GM12878 (cell line): ENCODE data around the gene B4GALT7. TPM values are rescaled to one million over a fixed set of nuclear protein-coding genes. Genes with fewer than 3 reads are reported as not detected.

ENCODE experiments used
- ATAC-seq: fragments of 200-7000 bp; cut with Tn5 transposase; 3 replicates; pipeline ENCODE4 v1.9.1; 2020; ENCODE audit warnings: mild to moderate bottlenecking, moderate library complexity
- BruUV-seq: library from RNA; stranded (reverse); fragments of 400-500 nt; replicated peaks from 2 replicates; lab custom pipeline; 2021; lab: Mats Ljungman, UMichigan
- CTCF ChIA-PET: fragments of 300-600 bp; sonication (Branson Sonifier 250); formaldehyde crosslinking; extraction: SDS; loops from one replicate; lab custom pipeline; 2021; ENCODE audit warnings: inconsistent platforms; lab: Yijun Ruan, JAX
- POLR2A ChIA-PET: fragments of 350-600 bp; formaldehyde crosslinking; extraction: SDS; loops from one replicate; lab custom pipeline; 2021; ENCODE audit warnings: inconsistent platforms; lab: Charles Lee
- RAD21 ChIA-PET: fragments of 300-600 bp; sonication (Branson Sonifier 250); formaldehyde crosslinking; loops from one replicate; lab custom pipeline; 2023; ENCODE audit warnings: antibody characterized with exemption; ENCODE audit not compliant: unreplicated experiment; lab: Charles Lee
- SMC1A ChIA-PET: fragments of 300-600 bp; sonication (Branson Sonifier 250); formaldehyde crosslinking; loops from one replicate; lab custom pipeline; 2023; ENCODE audit not compliant: unreplicated experiment, uncharacterized antibody; lab: Charles Lee
- DNase-seq: peaks from one replicate; pipeline ENCODE4 v3.0.0-alpha.2; 2011; ENCODE audit warnings: low read depth, low spot score
- FAIRE-seq: peaks from 3 replicates; lab custom pipeline; 2011; peaks lifted over from hg19 to GRCh38; lab: Jason Lieb, UNC
- H2AFZ ChIP-seq: 2 replicates; pipeline ENCODE4 v1.6.0; 2011; ENCODE audit warnings: low read depth, low read length, control low read depth; ENCODE audit not compliant: control insufficient read depth
- H3K27ac ChIP-seq: 2 replicates; pipeline ENCODE4 v1.5.1; 2011; ENCODE audit warnings: control low read depth; ENCODE audit not compliant: control insufficient read depth, insufficient read depth
- H3K27me3 ChIP-seq, 2 experiments: replicated peaks in 1 of 2; 2 replicates each; pipeline versions ENCODE4 v1.6.0 to v1.6.1; 2011; ENCODE audit warnings: low read length in 1 of 2; ENCODE audit not compliant: control insufficient read depth in 2 of 2, insufficient read depth in 2 of 2
- H3K36me3 ChIP-seq, 2 experiments: 2 replicates each; pipeline ENCODE4 v1.5.1; 2011; ENCODE audit warnings: low read length in 1 of 2; ENCODE audit not compliant: control insufficient read depth in 2 of 2, insufficient read depth in 2 of 2
- H3K4me1 ChIP-seq: 2 replicates; pipeline ENCODE4 v1.6.1; 2011; ENCODE audit warnings: mild to moderate bottlenecking, low read length, moderate library complexity, mixed read lengths; ENCODE audit not compliant: control insufficient read depth, insufficient read depth
- H3K4me2 ChIP-seq: 2 replicates; pipeline ENCODE4 v1.6.0; 2011; ENCODE audit warnings: control low read depth; ENCODE audit not compliant: control insufficient read depth, insufficient read depth
- H3K4me3 ChIP-seq: fragments of 200-600 bp; sonication (generic); 2 replicates; pipeline ENCODE4 v1.5.1; 2016
- H3K79me2 ChIP-seq: 2 replicates; pipeline ENCODE4 v1.6.0; 2011; ENCODE audit warnings: low read length; ENCODE audit not compliant: control insufficient read depth, insufficient read depth
- H3K9ac ChIP-seq: 2 replicates; pipeline ENCODE4 v1.8.0; 2011; ENCODE audit warnings: low read length, control low read depth, mixed read lengths; ENCODE audit not compliant: control insufficient read depth, insufficient read depth
- H3K9me3 ChIP-seq: replicated peaks from 3 replicates; pipeline ENCODE4 v1.5.1; 2011; ENCODE audit warnings: mild to moderate bottlenecking, low read length; ENCODE audit not compliant: control insufficient read depth, insufficient read depth
- H4K20me1 ChIP-seq: 2 replicates; pipeline ENCODE4 v1.6.0; 2011; ENCODE audit not compliant: control insufficient read depth, insufficient read depth
- ETV6 ChIP-seq, 2 experiments: fragments of 450-650 bp in 1 of 2; IDR thresholded peaks in 1 of 2; conservative IDR thresholded peaks in 1 of 2; 2 replicates each; pipeline ENCODE4 v1.6.1; 2014; ENCODE audit warnings: antibody characterized with exemption in 1 of 2, borderline replicate concordance in 1 of 2, low read depth in 1 of 2, mild to moderate bottlenecking in 1 of 2, moderate library complexity in 1 of 2
- EZH2 ChIP-seq: IDR thresholded peaks from 2 replicates; pipeline ENCODE4 v1.6.1; 2012; ENCODE audit warnings: low read depth, mild to moderate bottlenecking, control low read depth, inconsistent platforms, low read length, borderline replicate concordance; ENCODE audit not compliant: control insufficient read depth
- ZNF24 ChIP-seq: fragments of 450-650 bp; IDR thresholded peaks from 2 replicates; pipeline ENCODE4 v1.6.1; 2017; ENCODE audit warnings: antibody characterized with exemption, mild to moderate bottlenecking
- WGBS: methylation state at CpG from one replicate; pipeline ENCODE4 v1.1.6; 2016; ENCODE audit warnings: low lambda C conversion rate; ENCODE audit not compliant: insufficient replicate concordance, insufficient coverage; ENCODE audit errors: missing lambda C conversion rate; 5-methylcytosine and 5-hydroxymethylcytosine counted together
- in situ Hi-C: fragments of 300-500 bp; cut with MboI; formaldehyde crosslinking; loops from 9 replicates; pipeline ENCODE4 v1.14.3; 2018; ENCODE audit warnings: mixed read lengths
- intact Hi-C: fragments of 100-400 bp; cut with micrococcal nuclease; formaldehyde crosslinking; loops from one replicate; pipeline ENCODE4 v1.14.2; 2022; ENCODE audit not compliant: unreplicated experiment
- polyA plus RNA-seq, 11 experiments: library from polyadenylated mRNA; depleted of rRNA in 4 of 11; unstranded in 6 of 11; stranded (reverse) in 5 of 11; fragments of >200 nt; fragmentation: Nextera tagmentation in 4 of 11; fragmentation: Illumina TruSeq in 1 of 11; extraction: Ambion mirVana in 4 of 11; extraction: Trizol in 1 of 11; gene quantifications; 1 replicate in 1 of 11; 2 replicates in 10 of 11; pipeline versions ENCODE4 v1.2.1 to v1.2.3, GENCODE V29; 2011 to 2016; ENCODE audit warnings: inconsistent platforms in 2 of 11, missing spikeins in 2 of 11, low read depth in 1 of 11
- total RNA-seq, 4 experiments: library from RNA; depleted of rRNA in 3 of 4; stranded (reverse); fragments of >200 nt in 3 of 4; fragmentation: Illumina TruSeq in 1 of 4; extraction: Trizol in 1 of 4; gene quantifications; 2 replicates each; pipeline versions ENCODE4 v1.2.1 to v1.2.3, GENCODE V29; 2013 to 2021

Gene B4GALT7
- total and polyA plus RNA-seq, 10 of the 15 experiments (the other 5 are each of a cell fraction or from before 2014, with no cell fraction given) = 0.34 to 27.3 (median 16.4) TPM

DNA sequence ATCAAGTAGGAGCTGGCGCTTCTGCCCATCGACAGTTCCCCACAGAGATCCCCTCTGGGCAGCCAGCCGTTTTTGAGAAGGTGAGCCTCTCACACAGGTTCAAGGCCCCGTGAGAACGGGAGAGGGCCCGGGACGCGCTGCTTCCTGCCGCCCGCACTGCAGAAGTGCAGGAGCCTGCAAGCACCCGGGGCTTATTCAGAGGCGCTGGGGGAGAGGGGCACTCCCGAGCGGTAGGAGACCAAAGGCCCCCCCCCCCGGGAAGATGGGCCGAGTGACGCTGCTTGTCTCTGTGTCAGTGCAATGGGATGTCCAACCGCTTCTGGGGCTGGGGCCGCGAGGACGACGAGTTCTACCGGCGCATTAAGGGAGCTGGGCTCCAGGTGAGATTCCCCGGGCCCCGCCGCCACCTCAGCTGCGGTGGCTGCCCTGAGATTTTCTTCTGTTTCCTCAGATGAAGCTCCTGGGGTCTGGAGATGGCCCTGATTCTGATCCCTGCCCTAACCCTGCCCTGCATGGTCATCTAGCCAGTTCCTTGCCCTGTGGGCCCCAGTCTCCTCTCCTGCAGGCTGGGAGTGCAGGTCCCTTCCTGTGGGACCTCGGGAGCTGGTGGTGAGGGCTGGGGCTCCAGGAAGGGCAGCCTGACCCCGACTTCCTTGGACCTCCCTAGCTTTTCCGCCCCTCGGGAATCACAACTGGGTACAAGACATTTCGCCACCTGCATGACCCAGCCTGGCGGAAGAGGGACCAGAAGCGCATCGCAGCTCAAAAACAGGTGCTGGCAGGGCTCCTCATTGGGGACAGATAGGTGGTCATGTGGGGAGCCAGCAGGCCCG is 8.5 kb downstream of the B4GALT7 start:
- ATAC-seq = no peak
- no peak for FAIRE-seq
- SMC1A ChIA-PET = no interaction called here
- no peaks in the 10 kb centered on the region for H3K9me3 ChIP-seq
- H3K4me1 ChIP-seq = no peaks in the 10 kb centered on the region
- intact Hi-C loops (no loop called here), in situ Hi-C loops (loop anchor here (10.0 to 25.0 kb wide), 3 partner anchors 456 to 1571 kb away; no protein-coding TSS in a partner anchor)
- TF ChIP-seq ZNF24 (no peak), EZH2 (no peak), ETV6 (conservative IDR thresholded peaks at IDR 0.05 in 1 of 2, IDR thresholded peaks at IDR 0.05 in 1 of 2; ENCODE audit: borderline replicate concordance in 1 of 2, low read depth in 1 of 2) (no peak)
- RAD21 ChIA-PET = no interaction called here
- BruUV-seq = no TSS peak
- no peak overlapping the region for H3K4me3 ChIP-seq
- no peak overlapping the region for H3K4me2 ChIP-seq
- CTCF ChIA-PET = interaction anchor here (1.1 kb wide), 1 partner anchor 466 kb away, joined by 3 read pairs; no protein-coding TSS in a partner anchor
- H3K79me2 ChIP-seq = no peaks in the 10 kb centered on the region
- H3K36me3 ChIP-seq = peaks cover 0 to 4% of the 10 kb centered on the region in 2 experiments; a peak in 2 of 4 replicates
- H2AFZ ChIP-seq = no peak overlapping the region
- no peaks in the 10 kb centered on the region for H4K20me1 ChIP-seq
- H3K9ac ChIP-seq = no peak overlapping the region
- POLR2A ChIA-PET = interaction anchor here (0.7 kb wide), 1 partner anchor 104 kb away, joined by 5 read pairs; no protein-coding TSS in a partner anchor
- WGBS = 91% methylated on average over 37 of the region's 37 CpGs
- DNase-seq = no peak
- no peak overlapping the region for H3K27ac ChIP-seq
- H3K27me3 ChIP-seq = no peaks in the 10 kb centered on the region
